HG03196 (cell line): ENCODE measurements around the gene OGG1.

Experiments
- ATAC-seq: cut with Tn5 transposase; IDR thresholded peaks from one replicate; pipeline ENCODE4 v1.9.1; 2021; ENCODE audit not compliant: unreplicated experiment

OGG1 gene

GRCh38 chr3:9749645-9750555, at the start of gene OGG1:
Gene OGG1, plus strand, starts transcription at chr3:9749952. Its CDS starts 335 bp downstream, at chr3:9750287.
- peak; percentile 84 for ATAC-seq

- ATAC-seq, result no peak
Measured at GRCh38 chr3:9700536-9700935, 49.2 kb upstream of the OGG1 start.

- no peak for ATAC-seq
Measured at GRCh38 chr3:9701006-9701405, 48.7 kb upstream of the OGG1 start.

- no peak for ATAC-seq
Measured at GRCh38 chr3:9701711-9702110, 48.0 kb upstream of the OGG1 start.

- ATAC-seq, result no peak
Measured at GRCh38 chr3:9703240-9703639, 46.5 kb upstream of the OGG1 start.

GRCh38 chr3:9703736-9704346, 45.9 kb upstream of the OGG1 start, which contains the start of gene CPNE9:
Gene CPNE9, plus strand, starts transcription at chr3:9703833. Its CDS starts 164 bp downstream, at chr3:9703997.
- no peak for ATAC-seq

- ATAC-seq, result no peak
Measured at GRCh38 chr3:9704347-9705322, 45.1 kb upstream of the OGG1 start.

- no peak for ATAC-seq
Measured at GRCh38 chr3:9710174-9710739, 39.5 kb upstream of the OGG1 start.

GRCh38 chr3:9712415-9712814, 37.3 kb upstream of the OGG1 start:
- ATAC-seq, result no peak

GRCh38 chr3:9713142-9713541, 36.6 kb upstream of the OGG1 start:
- ATAC-seq, result no peak

- ATAC-seq, result no peak
Measured at GRCh38 chr3:9715136-9715535, 34.6 kb upstream of the OGG1 start.

GRCh38 chr3:9715764-9716437, 33.9 kb upstream of the OGG1 start:
- ATAC-seq, result no peak

- ATAC-seq, result no peak
Measured at GRCh38 chr3:9716801-9717555, 32.8 kb upstream of the OGG1 start.

GRCh38 chr3:9717563-9717962, 32.2 kb upstream of the OGG1 start:
- ATAC-seq, result no peak

GRCh38 chr3:9718118-9718517, 31.6 kb upstream of the OGG1 start:
- no peak for ATAC-seq

- no peak for ATAC-seq
Measured at GRCh38 chr3:9721015-9721699, 28.6 kb upstream of the OGG1 start.

- no peak for ATAC-seq
Measured at GRCh38 chr3:9721700-9722060, 28.1 kb upstream of the OGG1 start.

GRCh38 chr3:9725775-9726515, 23.8 kb upstream of the OGG1 start:
- no peak for ATAC-seq
